HG02763 (cell line): ENCODE results near the gene FRAS1.
"Not testable (repeated sequence)": the region's sequence is repeated elsewhere in the genome, so short reads cannot be mapped to it uniquely, and the experiment has no call there.

Experiments
- ATAC-seq: cut with Tn5 transposase; IDR thresholded peaks from one replicate; pipeline ENCODE4 v1.9.1; 2021; ENCODE audit warnings: mild to moderate bottlenecking, moderate library complexity; ENCODE audit not compliant: unreplicated experiment

The FRAS1 gene

GRCh38 chr4:78318126-78318525, 261.0 kb downstream of the FRAS1 start:
- no peak for ATAC-seq

GRCh38 chr4:78320349-78320935, 263.3 kb downstream of the FRAS1 start:
- no peak for ATAC-seq

- ATAC-seq = no peak
Measured at GRCh38 chr4:78322032-78322431, 264.9 kb downstream of the FRAS1 start.

- ATAC-seq = no peak
Measured at GRCh38 chr4:78323439-78323838, 266.3 kb downstream of the FRAS1 start.

GRCh38 chr4:78324625-78325024, 267.5 kb downstream of the FRAS1 start:
- ATAC-seq = no peak

- ATAC-seq = no peak
Measured at GRCh38 chr4:78325271-78326157, 268.4 kb downstream of the FRAS1 start.

GRCh38 chr4:78328591-78328990, 271.5 kb downstream of the FRAS1 start:
- ATAC-seq = not testable (repeated sequence)

GRCh38 chr4:78331186-78331585, 274.1 kb downstream of the FRAS1 start:
- ATAC-seq = no peak

- no peak for ATAC-seq
Measured at GRCh38 chr4:78331965-78332364, 274.8 kb downstream of the FRAS1 start.

- ATAC-seq = no peak
Measured at GRCh38 chr4:78332976-78333375, 275.9 kb downstream of the FRAS1 start.

- ATAC-seq = no peak
Measured at GRCh38 chr4:78336093-78336943, 279.2 kb downstream of the FRAS1 start.

- ATAC-seq = no peak
Measured at GRCh38 chr4:78337244-78338020, 280.3 kb downstream of the FRAS1 start.

GRCh38 chr4:78342125-78342524, 285.0 kb downstream of the FRAS1 start:
- ATAC-seq = no peak

- no peak for ATAC-seq
Measured at GRCh38 chr4:78343682-78344081, 286.6 kb downstream of the FRAS1 start.

GRCh38 chr4:78345237-78345636, 288.1 kb downstream of the FRAS1 start:
- no peak for ATAC-seq

- ATAC-seq = no peak
Measured at GRCh38 chr4:78346222-78346621, 289.1 kb downstream of the FRAS1 start.

GRCh38 chr4:78347527-78347926, 290.4 kb downstream of the FRAS1 start:
- no peak for ATAC-seq

GRCh38 chr4:78353921-78354320, 296.8 kb downstream of the FRAS1 start:
- ATAC-seq = no peak

GRCh38 chr4:78354782-78355181, 297.7 kb downstream of the FRAS1 start:
- ATAC-seq = no peak

- no peak for ATAC-seq
Measured at GRCh38 chr4:78355306-78355705, 298.2 kb downstream of the FRAS1 start.
